Measurements from ENCODE around the gene TUT4. TPM values are rescaled to one million over a fixed set of nuclear protein-coding genes. Genes with fewer than 3 reads are reported as not detected.

TUT4 gene
- total and polyA plus RNA-seq, 2 of the 4 experiments (the other 2 are of a cell fraction), result 10.9 to 40.0 TPM

DNA sequence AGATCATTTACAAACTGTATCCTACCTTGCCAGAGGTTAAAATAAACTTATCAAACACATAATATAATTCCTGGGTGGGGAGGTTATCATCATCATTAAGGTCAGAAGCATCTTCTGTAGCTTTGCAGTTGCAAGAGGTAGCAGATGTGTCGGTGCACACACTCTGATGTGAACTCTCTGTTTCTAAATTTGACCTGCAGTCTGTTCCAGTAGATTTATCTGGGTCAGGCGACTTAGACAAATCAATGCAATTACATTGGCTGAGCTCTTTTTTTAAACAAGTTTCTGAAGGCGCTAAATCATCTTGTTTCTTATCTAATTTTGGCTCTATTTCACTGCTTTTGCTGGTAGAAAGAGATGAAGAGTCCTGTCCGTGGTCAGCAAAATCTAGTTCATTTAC, 78.1 kb downstream of the TUT4 start:
- DNase-seq (no peak), ATAC-seq (ENCODE audit: low read depth) (no peak)
- in situ Hi-C loops (cut with MboI; ENCODE audit: low sequenced_read_pairs) (no loop called here), dilution Hi-C loops (cut with HindIII; ENCODE audit: low sequenced_read_pairs, unreplicated experiment) (no loop called here), intact Hi-C loops (cut with micrococcal nuclease) (no loop called here)
- H2BK20ac ChIP-seq (ENCODE audit: low read depth, low read length), result no peak overlapping the region
- no peak overlapping the region for H2AK9ac ChIP-seq (replicated peaks; ENCODE audit: low read depth, low read length, poor library complexity)
- peaks cover 4% of the 10 kb centered on the region for H3K36me3 ChIP-seq (ENCODE audit: control insufficient read depth, insufficient read depth, low read length)
- H3K27ac ChIP-seq (ENCODE audit: insufficient read depth, low read length), result no peak overlapping the region
- H2BK5ac ChIP-seq (ENCODE audit: low read depth, low read length, poor library complexity, severe bottlenecking), result no peak overlapping the region
- H2AK5ac ChIP-seq (ENCODE audit: low read depth, low read length), result no peak overlapping the region
- no peaks in the 10 kb centered on the region for H4K20me1 ChIP-seq (ENCODE audit: insufficient read depth, low read length)
- H3K4me3 ChIP-seq (ENCODE audit: insufficient read depth, low read depth, low read length), result no peak overlapping the region
- H4K8ac ChIP-seq (ENCODE audit: low read depth in 2 of 2, low read length in 2 of 2), result no peak overlapping the region
- no peak overlapping the region for H4K91ac ChIP-seq (ENCODE audit: insufficient read depth, low read depth, low read length)
- no peak overlapping the region for H2BK120ac ChIP-seq (ENCODE audit: low read depth, low read length)
- no peaks in the 10 kb centered on the region for H3K9me1 ChIP-seq (ENCODE audit: insufficient read depth, low read length)
- H3K9me3 ChIP-seq (ENCODE audit: control insufficient read depth, insufficient read depth, low read length), result no peaks in the 10 kb centered on the region
- H3K27me3 ChIP-seq (ENCODE audit: control insufficient read depth, insufficient read depth, low read length), result no peaks in the 10 kb centered on the region
- H3K9ac ChIP-seq (ENCODE audit: low read depth, low read length), result no peak overlapping the region
- no peaks in the 10 kb centered on the region for H3K4me1 ChIP-seq (ENCODE audit: control insufficient read depth, insufficient read depth, low read length)
- TF ChIP-seq SMC3 (IDR thresholded peaks at IDR 0.05; ENCODE audit: low read depth, low read length) (no peak), CEBPB (IDR thresholded peaks at IDR 0.05; ENCODE audit: low read depth, low read length) (no peak), FOS (IDR thresholded peaks at IDR 0.05; ENCODE audit: low read depth, low read length) (no peak), RAD21 (IDR thresholded peaks at IDR 0.05; ENCODE audit: low read length) (no peak), CHD1 (IDR thresholded peaks at IDR 0.05; ENCODE audit: low read depth, low read length) (no peak), RCOR1 (IDR thresholded peaks at IDR 0.05; ENCODE audit: insufficient replicate concordance, low read length) (no peak), BHLHE40 (IDR thresholded peaks at IDR 0.05; ENCODE audit: low read depth, low read length) (no peak), MAZ (IDR thresholded peaks at IDR 0.05; ENCODE audit: borderline replicate concordance, low read depth, low read length) (no peak), MAFK (IDR thresholded peaks at IDR 0.05; ENCODE audit: low read depth, low read length) (no peak), POLR2A (IDR thresholded peaks at IDR 0.05; ENCODE audit: low read depth, low read length) (no peak), MXI1 (IDR thresholded peaks at IDR 0.05; ENCODE audit: borderline replicate concordance, low read depth, low read length) (no peak), NFE2L2 (IDR thresholded peaks at IDR 0.05; ENCODE audit: low read depth, low read length) (no peak)
- TF ChIP-seq, protein P1, sequence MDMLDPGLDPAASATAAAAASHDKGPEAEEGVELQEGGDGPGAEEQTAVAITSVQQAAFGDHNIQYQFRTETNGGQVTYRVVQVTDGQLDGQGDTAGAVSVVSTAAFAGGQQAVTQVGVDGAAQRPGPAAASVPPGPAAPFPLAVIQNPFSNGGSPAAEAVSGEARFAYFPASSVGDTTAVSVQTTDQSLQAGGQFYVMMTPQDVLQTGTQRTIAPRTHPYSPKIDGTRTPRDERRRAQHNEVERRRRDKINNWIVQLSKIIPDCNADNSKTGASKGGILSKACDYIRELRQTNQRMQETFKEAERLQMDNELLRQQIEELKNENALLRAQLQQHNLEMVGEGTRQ (IDR thresholded peaks at IDR 0.05; ENCODE audit: low read depth, low read length), result no peak
- TF ChIP-seq, protein P2, sequence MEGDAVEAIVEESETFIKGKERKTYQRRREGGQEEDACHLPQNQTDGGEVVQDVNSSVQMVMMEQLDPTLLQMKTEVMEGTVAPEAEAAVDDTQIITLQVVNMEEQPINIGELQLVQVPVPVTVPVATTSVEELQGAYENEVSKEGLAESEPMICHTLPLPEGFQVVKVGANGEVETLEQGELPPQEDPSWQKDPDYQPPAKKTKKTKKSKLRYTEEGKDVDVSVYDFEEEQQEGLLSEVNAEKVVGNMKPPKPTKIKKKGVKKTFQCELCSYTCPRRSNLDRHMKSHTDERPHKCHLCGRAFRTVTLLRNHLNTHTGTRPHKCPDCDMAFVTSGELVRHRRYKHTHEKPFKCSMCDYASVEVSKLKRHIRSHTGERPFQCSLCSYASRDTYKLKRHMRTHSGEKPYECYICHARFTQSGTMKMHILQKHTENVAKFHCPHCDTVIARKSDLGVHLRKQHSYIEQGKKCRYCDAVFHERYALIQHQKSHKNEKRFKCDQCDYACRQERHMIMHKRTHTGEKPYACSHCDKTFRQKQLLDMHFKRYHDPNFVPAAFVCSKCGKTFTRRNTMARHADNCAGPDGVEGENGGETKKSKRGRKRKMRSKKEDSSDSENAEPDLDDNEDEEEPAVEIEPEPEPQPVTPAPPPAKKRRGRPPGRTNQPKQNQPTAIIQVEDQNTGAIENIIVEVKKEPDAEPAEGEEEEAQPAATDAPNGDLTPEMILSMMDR (conservative IDR thresholded peaks at IDR 0.05; ENCODE audit: low read depth, low read length), result no peak
- BruUV-seq (replicated peaks), result TSS peak; percentile 93
- no peak overlapping the region for H3K18ac ChIP-seq (ENCODE audit: low read depth, low read length)
- no peak overlapping the region for H3K23ac ChIP-seq (ENCODE audit: low read depth, low read length)
- H2AFZ ChIP-seq (replicated peaks; ENCODE audit: low read length, poor library complexity), result no peak overlapping the region
- ChIA-PET CTCF (interaction anchor here (0.6 kb wide), 1 partner anchor 661 kb away, joined by 4 read pairs; no protein-coding TSS in a partner anchor), POLR2A (ENCODE audit: unreplicated experiment) (no interaction called here)
- WGBS, 2 experiments (ENCODE audit: extremely low coverage in 2 of 2, insufficient read length in 1 of 2), result 100% methylated on average over 2 of the region's 4 CpGs; no CpG with 5 or more reads in 1 of the 2 experiments
- no peak overlapping the region for H2BK15ac ChIP-seq (ENCODE audit: low read depth, low read length)
- no peak overlapping the region for H4K5ac ChIP-seq (ENCODE audit: low read depth, low read length)
- H3K79me1 ChIP-seq (ENCODE audit: low read depth in 1 of 2, low read length in 2 of 2), result no peaks in the 10 kb centered on the region
- H3K56ac ChIP-seq (ENCODE audit: extremely low read depth, insufficient read depth, low read length), result no peak overlapping the region
- H3K4me2 ChIP-seq (ENCODE audit: low read depth, low read length), result no peak overlapping the region
- no peak overlapping the region for H3K14ac ChIP-seq (replicated peaks; ENCODE audit: low read depth, low read length)
- H3K4ac ChIP-seq (ENCODE audit: low read depth, low read length), result no peak overlapping the region
